Peyer's patch (tissue), 4 donors: ENCODE data around the gene PSD2. TPM values are rescaled to one million over a fixed set of nuclear protein-coding genes. Genes with fewer than 3 reads are reported as not detected.
A peak's percentile ranks its signal among the peaks of the same experiment; 100 is the strongest.

Experiments
- DNase-seq, 3 donors: peaks; one replicate each; pipeline ENCODE4 v3.0.0-alpha.2; 2017 to 2019
- H3K27ac ChIP-seq, 4 donors: fragments of 200-600 bp; sonication (generic); one replicate each; pipeline ENCODE4 v1.5.1; 2016 to 2019
- H3K27me3 ChIP-seq, 2 donors: fragments of 200-600 bp; sonication (generic); one replicate each; pipeline ENCODE4 v1.5.1; 2019
- H3K36me3 ChIP-seq, 3 donors: fragments of 200-600 bp; sonication (generic); one replicate each; pipeline ENCODE4 v1.5.1; 2016 to 2019
- H3K4me1 ChIP-seq, 4 donors: fragments of 200-600 bp; sonication (generic); one replicate each; pipeline ENCODE4 v1.5.1; 2016 to 2019
- H3K4me3 ChIP-seq, 4 donors: fragments of 200-600 bp; sonication (generic); 1 replicate in 3 of 4; 2 replicates in 1 of 4; pipeline ENCODE4 v1.5.1; 2016 to 2019; ENCODE audit warnings: mild to moderate bottlenecking in 1 of 4
- H3K9me3 ChIP-seq, 4 donors: fragments of 200-600 bp; sonication (generic); one replicate each; pipeline ENCODE4 v1.5.1; 2016 to 2019; ENCODE audit warnings: mild to moderate bottlenecking in 1 of 4
- CTCF ChIP-seq, 6 experiments: fragments of 450-650 bp in 4 of 6; fragments of 200-600 bp in 2 of 6; sonication (generic) in 1 of 6; IDR thresholded peaks; one replicate each; pipeline ENCODE4 v1.5.1; 2017 to 2019; ENCODE audit warnings: antibody characterized with exemption in 6 of 6, mild to moderate bottlenecking in 3 of 6, moderate library complexity in 1 of 6
- POLR2A ChIP-seq, 2 donors: fragments of 450-650 bp; IDR thresholded peaks; one replicate each; pipeline ENCODE4 v1.5.1; 2017; ENCODE audit warnings: antibody characterized with exemption in 2 of 2, mild to moderate bottlenecking in 2 of 2, moderate library complexity in 2 of 2
- total RNA-seq, 4 donors: library from RNA; depleted of rRNA; stranded (reverse); fragments of >200 nt; gene quantifications; one replicate each; pipeline ENCODE4 v1.1.0, GENCODE V29; 2016

PSD2 gene
- total RNA-seq, 4 donors from 2014 or later = not detected

GRCh38 chr5:139803978-139804377 is 8.4 kb downstream of the PSD2 start:
- Histone ChIP-seq H3K27me3 (no peaks in the 10 kb centered on the region), H3K27ac (no peak overlapping the region), H3K4me3 (no peak overlapping the region), H3K36me3 (no peaks in the 10 kb centered on the region), H3K4me1 (no peaks in the 10 kb centered on the region), H3K9me3 (no peaks in the 10 kb centered on the region)
- DNase-seq = no peak
- TF ChIP-seq POLR2A (IDR thresholded peaks at IDR 0.05) (no peak), CTCF (IDR thresholded peaks at IDR 0.05) (no peak)

GRCh38 chr5:139804800-139805397 is 9.3 kb downstream of the PSD2 start:
- Histone ChIP-seq H3K4me3 (no peak overlapping the region), H3K36me3 (no peaks in the 10 kb centered on the region), H3K4me1 (no peaks in the 10 kb centered on the region), H3K9me3 (no peaks in the 10 kb centered on the region), H3K27ac (no peak overlapping the region), H3K27me3 (no peaks in the 10 kb centered on the region)
- TF ChIP-seq POLR2A (IDR thresholded peaks at IDR 0.05) (no peak), CTCF (IDR thresholded peaks at IDR 0.05) (no peak)
- DNase-seq = no peak

- no peaks in the 10 kb centered on the region for H3K36me3 ChIP-seq
- no peak overlapping the region for H3K27ac ChIP-seq
- H3K4me1 ChIP-seq = no peaks in the 10 kb centered on the region
- no peak for DNase-seq
- TF ChIP-seq POLR2A (IDR thresholded peaks at IDR 0.05) (no peak), CTCF (IDR thresholded peaks at IDR 0.05) (no peak)
- no peaks in the 10 kb centered on the region for H3K9me3 ChIP-seq
- no peaks in the 10 kb centered on the region for H3K27me3 ChIP-seq
- H3K4me3 ChIP-seq = no peak overlapping the region
Measured at GRCh38 chr5:139805545-139805944, 9.9 kb downstream of the PSD2 start.

GRCh38 chr5:139806111-139806510 is 10.5 kb downstream of the PSD2 start:
- no peaks in the 10 kb centered on the region for H3K9me3 ChIP-seq
- no peak overlapping the region for H3K4me3 ChIP-seq
- no peak for DNase-seq
- H3K36me3 ChIP-seq = no peaks in the 10 kb centered on the region
- TF ChIP-seq CTCF (IDR thresholded peaks at IDR 0.05) (no peak), POLR2A (IDR thresholded peaks at IDR 0.05) (no peak)
- H3K4me1 ChIP-seq = no peaks in the 10 kb centered on the region
- no peak overlapping the region for H3K27ac ChIP-seq
- no peaks in the 10 kb centered on the region for H3K27me3 ChIP-seq

GRCh38 chr5:139806726-139807646 is 11.4 kb downstream of the PSD2 start:
- no peaks in the 10 kb centered on the region for H3K27me3 ChIP-seq
- H3K9me3 ChIP-seq = no peaks in the 10 kb centered on the region
- no peaks in the 10 kb centered on the region for H3K36me3 ChIP-seq
- H3K4me1 ChIP-seq = no peaks in the 10 kb centered on the region
- DNase-seq = peak in 1 of 3 donors; percentile 8
- no peak overlapping the region for H3K27ac ChIP-seq
- no peak for TF ChIP-seq CTCF (IDR thresholded peaks at IDR 0.05)
- TF ChIP-seq POLR2A (IDR thresholded peaks at IDR 0.05) = no peak
- no peak overlapping the region for H3K4me3 ChIP-seq
